Activated B cell treated with CpG ODN at 0.5 μM for 24 hours (primary cell): ENCODE results near the gene PDE9A. TPM values are rescaled to one million over a fixed set of nuclear protein-coding genes. Genes with fewer than 3 reads are reported as not detected.

Experiments used
- ATAC-seq: fragments of 200-7000 bp; cut with Tn5 transposase; one replicate; pipeline ENCODE4 v1.10.0; 2021; ENCODE audit warnings: low read depth, mild to moderate bottlenecking, moderate library complexity
- CTCF ChIA-PET: fragments of 350-600 bp; sonication (Branson Sonifier 250); formaldehyde crosslinking; loops from one replicate; lab custom pipeline; 2021; ENCODE audit warnings: antibody characterized with exemption; lab: Charles Lee
- POLR2A ChIA-PET: fragments of 350-600 bp; sonication (Branson Sonifier 250); formaldehyde crosslinking; loops from one replicate; lab custom pipeline; 2021; ENCODE audit warnings: antibody characterized with exemption; lab: Charles Lee
- DNase-seq: peaks from one replicate; pipeline ENCODE4 v3.0.0; 2022
- H3K27ac Mint-ChIP-seq: one replicate; pipeline ENCODE4 v1.8.0; 2020; ENCODE audit warnings: mixed read lengths
- H3K27me3 Mint-ChIP-seq: one replicate; pipeline ENCODE4 v1.8.0; 2021; ENCODE audit warnings: mixed read lengths
- H3K36me3 Mint-ChIP-seq: one replicate; pipeline ENCODE4 v1.8.0; 2021; ENCODE audit warnings: low read depth, mixed read lengths
- H3K4me1 Mint-ChIP-seq: one replicate; pipeline ENCODE4 v1.8.0; 2021; ENCODE audit warnings: mixed read lengths
- H3K4me3 Mint-ChIP-seq: one replicate; pipeline ENCODE4 v1.8.0; 2020; ENCODE audit warnings: mild to moderate bottlenecking, mixed read lengths
- H3K9me3 Mint-ChIP-seq: one replicate; pipeline ENCODE4 v1.8.0; 2020; ENCODE audit warnings: mixed read lengths
- intact Hi-C: fragments of 100-400 bp; cut with micrococcal nuclease; formaldehyde crosslinking; loops from one replicate; pipeline ENCODE4 v1.15.1; 2024
- total RNA-seq: library from RNA; stranded (reverse); gene quantifications from 2 replicates; pipeline ENCODE4 v1.2.3, GENCODE V29; 2022
- TF ChIP-seq, protein P1 (sequence below): fragments of 200-600 bp; IDR thresholded peaks from one replicate; pipeline ENCODE4 v1.8.0; 2022; ENCODE audit warnings: antibody characterized with exemption, mild to moderate bottlenecking

PDE9A gene
- total RNA-seq, 1 donor from 2014 or later: 0.58 TPM

GRCh38 chr21:42674351-42674940 lies 21.0 kb downstream of the PDE9A start:
- H3K36me3 Mint-ChIP-seq: no peaks in the 10 kb centered on the region
- TF ChIP-seq, protein P1, sequence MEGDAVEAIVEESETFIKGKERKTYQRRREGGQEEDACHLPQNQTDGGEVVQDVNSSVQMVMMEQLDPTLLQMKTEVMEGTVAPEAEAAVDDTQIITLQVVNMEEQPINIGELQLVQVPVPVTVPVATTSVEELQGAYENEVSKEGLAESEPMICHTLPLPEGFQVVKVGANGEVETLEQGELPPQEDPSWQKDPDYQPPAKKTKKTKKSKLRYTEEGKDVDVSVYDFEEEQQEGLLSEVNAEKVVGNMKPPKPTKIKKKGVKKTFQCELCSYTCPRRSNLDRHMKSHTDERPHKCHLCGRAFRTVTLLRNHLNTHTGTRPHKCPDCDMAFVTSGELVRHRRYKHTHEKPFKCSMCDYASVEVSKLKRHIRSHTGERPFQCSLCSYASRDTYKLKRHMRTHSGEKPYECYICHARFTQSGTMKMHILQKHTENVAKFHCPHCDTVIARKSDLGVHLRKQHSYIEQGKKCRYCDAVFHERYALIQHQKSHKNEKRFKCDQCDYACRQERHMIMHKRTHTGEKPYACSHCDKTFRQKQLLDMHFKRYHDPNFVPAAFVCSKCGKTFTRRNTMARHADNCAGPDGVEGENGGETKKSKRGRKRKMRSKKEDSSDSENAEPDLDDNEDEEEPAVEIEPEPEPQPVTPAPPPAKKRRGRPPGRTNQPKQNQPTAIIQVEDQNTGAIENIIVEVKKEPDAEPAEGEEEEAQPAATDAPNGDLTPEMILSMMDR: no peak
- ATAC-seq (no peak), DNase-seq (no peak)
- H3K27ac Mint-ChIP-seq: no peak overlapping the region
- ChIA-PET CTCF (no interaction called here), POLR2A (no interaction called here)
- peaks cover 12% of the 10 kb centered on the region for H3K27me3 Mint-ChIP-seq
- no peak overlapping the region for H3K4me3 Mint-ChIP-seq
- H3K9me3 Mint-ChIP-seq: no peaks in the 10 kb centered on the region
- no peaks in the 10 kb centered on the region for H3K4me1 Mint-ChIP-seq
- intact Hi-C loops: no loop called here

- DNase-seq: no peak
- TF ChIP-seq, protein P1: no peak
- Mint-ChIP-seq H3K4me3 (no peak overlapping the region), H3K36me3 (no peaks in the 10 kb centered on the region), H3K4me1 (no peaks in the 10 kb centered on the region), H3K27me3 (peaks cover 15% of the 10 kb centered on the region), H3K9me3 (no peaks in the 10 kb centered on the region), H3K27ac (no peak overlapping the region)
- intact Hi-C loops: no loop called here
- CTCF ChIA-PET: no interaction called here
- POLR2A ChIA-PET: no interaction called here
- no peak for ATAC-seq
Measured at GRCh38 chr21:42675403-42675802, 22.0 kb downstream of the PDE9A start.

- Mint-ChIP-seq H3K27me3 (peaks cover 24% of the 10 kb centered on the region), H3K4me1 (no peaks in the 10 kb centered on the region), H3K36me3 (no peaks in the 10 kb centered on the region), H3K27ac (no peak overlapping the region), H3K9me3 (no peaks in the 10 kb centered on the region), H3K4me3 (no peak overlapping the region)
- POLR2A ChIA-PET: no interaction called here
- CTCF ChIA-PET: no interaction called here
- intact Hi-C loops: no loop called here
- ATAC-seq (no peak), DNase-seq (no peak)
- TF ChIP-seq, protein P1: no peak
Measured at GRCh38 chr21:42676808-42677207, 23.4 kb downstream of the PDE9A start.

DNA sequence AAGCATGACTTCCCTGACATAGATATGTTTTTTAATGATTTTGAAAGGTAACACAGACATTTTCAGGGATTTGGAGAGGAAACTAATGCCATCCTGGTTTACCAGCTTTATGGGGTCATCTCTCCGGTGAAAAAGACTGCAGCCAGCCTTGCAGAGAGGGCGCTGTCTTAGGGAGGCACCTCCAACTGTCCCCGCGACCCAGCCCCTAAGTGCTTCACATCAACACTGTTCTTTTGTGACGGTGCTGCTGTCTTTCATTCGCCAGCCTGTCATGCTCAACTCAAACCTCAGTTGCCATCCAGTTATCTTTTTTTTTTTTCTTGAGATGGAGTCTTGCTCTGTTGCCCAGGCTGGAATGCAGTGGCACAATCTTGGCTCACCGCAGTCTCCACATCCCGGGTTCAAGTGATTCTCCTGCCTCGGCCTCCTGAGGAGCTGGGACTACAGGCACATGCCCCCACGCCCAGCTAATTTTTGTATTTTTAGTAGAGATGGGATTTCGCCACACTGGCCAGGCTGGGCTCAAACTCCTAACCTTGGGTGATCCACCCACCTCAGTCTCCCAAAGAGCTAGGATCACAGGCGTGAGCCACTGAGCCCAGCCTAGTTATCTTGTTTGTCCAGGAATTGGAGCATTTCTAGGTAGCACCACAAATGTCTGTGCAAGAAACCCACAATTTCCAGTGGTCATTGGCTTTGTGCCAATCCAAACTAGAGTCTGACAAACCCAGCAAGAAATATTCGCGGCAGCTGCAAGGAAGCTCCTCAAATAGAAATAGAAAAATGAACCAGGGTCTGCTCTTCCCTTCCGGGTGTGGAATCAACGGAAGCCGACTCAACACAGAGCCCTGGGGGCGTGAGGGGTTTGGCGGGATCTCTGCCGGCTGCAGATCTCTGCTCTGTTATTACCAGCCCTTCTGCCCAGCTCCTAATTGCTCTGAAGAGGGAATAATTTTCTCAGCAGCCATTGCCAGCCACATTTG lies 24.2 kb downstream of the PDE9A start:
- POLR2A ChIA-PET: no interaction called here
- H3K27me3 Mint-ChIP-seq: peaks cover 26% of the 10 kb centered on the region
- TF ChIP-seq, protein P1: no peak
- no peaks in the 10 kb centered on the region for H3K4me1 Mint-ChIP-seq
- H3K9me3 Mint-ChIP-seq: no peaks in the 10 kb centered on the region
- no peak overlapping the region for H3K4me3 Mint-ChIP-seq
- H3K27ac Mint-ChIP-seq: no peak overlapping the region
- DNase-seq (no peak), ATAC-seq (no peak)
- H3K36me3 Mint-ChIP-seq: no peaks in the 10 kb centered on the region
- CTCF ChIA-PET: no interaction called here
- intact Hi-C loops: no loop called here

DNA sequence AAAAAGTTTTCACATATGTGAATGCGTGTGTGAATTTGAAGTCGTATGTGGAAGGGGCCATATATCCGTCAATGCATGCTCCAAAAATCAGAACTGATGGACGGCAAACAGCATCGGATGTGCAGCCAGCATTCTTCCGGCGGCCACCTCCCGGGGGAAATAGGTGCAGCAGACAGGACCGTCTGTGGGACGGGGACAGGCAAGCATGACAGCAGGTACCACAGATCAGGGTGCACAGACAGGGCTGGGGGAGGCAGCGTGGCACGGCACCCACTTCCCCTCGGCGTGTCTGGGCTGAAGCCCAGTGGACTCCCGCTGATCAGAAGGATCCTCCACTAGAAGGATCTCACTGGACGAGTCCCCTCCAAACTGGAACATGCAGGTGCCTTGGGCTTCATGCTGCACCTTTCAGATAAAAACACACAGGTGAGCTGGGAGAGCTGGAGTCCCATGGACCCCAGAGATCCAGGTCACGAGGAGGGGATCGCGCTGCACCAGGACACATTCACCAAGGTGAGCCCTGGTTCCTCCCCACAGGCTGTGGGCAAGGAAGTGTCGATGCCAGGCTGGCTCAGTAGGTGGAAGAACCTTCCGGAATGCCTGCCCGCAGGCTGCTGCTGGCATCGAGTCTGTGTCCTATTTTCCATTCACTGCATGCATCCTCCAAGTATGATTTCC lies 25.3 kb downstream of the PDE9A start:
- no peak for ATAC-seq
- H3K9me3 Mint-ChIP-seq: no peaks in the 10 kb centered on the region
- H3K4me1 Mint-ChIP-seq: no peaks in the 10 kb centered on the region
- TF ChIP-seq, protein P1: no peak
- peaks cover 30% of the 10 kb centered on the region for H3K27me3 Mint-ChIP-seq
- H3K36me3 Mint-ChIP-seq: no peaks in the 10 kb centered on the region
- POLR2A ChIA-PET: no interaction called here
- no peak overlapping the region for H3K4me3 Mint-ChIP-seq
- H3K27ac Mint-ChIP-seq: no peak overlapping the region
- CTCF ChIA-PET: no interaction called here
- no peak for DNase-seq
- intact Hi-C loops: no loop called here
